ENCODE measurements around the gene GTF2A1L. TPM values are rescaled to one million over a fixed set of nuclear protein-coding genes. Genes with fewer than 3 reads are reported as not detected.
"Not testable (repeated sequence)": the region's sequence is repeated elsewhere in the genome, so short reads cannot be mapped to it uniquely, and the experiment has no call there.

The GTF2A1L gene
- total RNA-seq, 1 donor from 2014 or later = not detected

- intact Hi-C loops (cut with micrococcal nuclease) = no loop called here
Measured at GRCh38 chr2:48696881-48697280, 79.2 kb downstream of the GTF2A1L start.

- intact Hi-C loops (cut with micrococcal nuclease) = no loop called here
Measured at GRCh38 chr2:48699348-48699930, 81.8 kb downstream of the GTF2A1L start.

- intact Hi-C loops (cut with micrococcal nuclease) = not testable (repeated sequence)
Measured at GRCh38 chr2:48703621-48704020, 86.0 kb downstream of the GTF2A1L start.

GRCh38 chr2:48707466-48707865, 89.8 kb downstream of the GTF2A1L start:
- intact Hi-C loops (cut with micrococcal nuclease) = no loop called here

- intact Hi-C loops (cut with micrococcal nuclease) = no loop called here
Measured at GRCh38 chr2:48709096-48710034, 91.7 kb downstream of the GTF2A1L start.

- intact Hi-C loops (cut with micrococcal nuclease) = no loop called here
Measured at GRCh38 chr2:48711343-48711742, 93.7 kb downstream of the GTF2A1L start.

- intact Hi-C loops (cut with micrococcal nuclease) = no loop called here
Measured at GRCh38 chr2:48712151-48712550, 94.5 kb downstream of the GTF2A1L start.

- intact Hi-C loops (cut with micrococcal nuclease) = no loop called here
Measured at GRCh38 chr2:48713647-48714046, 96.0 kb downstream of the GTF2A1L start.

- intact Hi-C loops (cut with micrococcal nuclease) = no loop called here
Measured at GRCh38 chr2:48714245-48714644, 96.6 kb downstream of the GTF2A1L start.

GRCh38 chr2:48715042-48715899, 97.6 kb downstream of the GTF2A1L start:
- intact Hi-C loops (cut with micrococcal nuclease) = no loop called here

GRCh38 chr2:48715956-48716355, 98.3 kb downstream of the GTF2A1L start:
- intact Hi-C loops (cut with micrococcal nuclease) = no loop called here

- intact Hi-C loops (cut with micrococcal nuclease) = no loop called here
Measured at GRCh38 chr2:48717846-48718245, 100.2 kb downstream of the GTF2A1L start.

GRCh38 chr2:48719480-48720177, 102.0 kb downstream of the GTF2A1L start:
- intact Hi-C loops (cut with micrococcal nuclease) = no loop called here

- intact Hi-C loops (cut with micrococcal nuclease) = no loop called here
Measured at GRCh38 chr2:48721158-48721557, 103.5 kb downstream of the GTF2A1L start.

GRCh38 chr2:48722391-48722790, 104.7 kb downstream of the GTF2A1L start:
- intact Hi-C loops (cut with micrococcal nuclease) = no loop called here

- intact Hi-C loops (cut with micrococcal nuclease) = no loop called here
Measured at GRCh38 chr2:48723129-48723528, 105.5 kb downstream of the GTF2A1L start.

GRCh38 chr2:48724278-48724677, 106.6 kb downstream of the GTF2A1L start:
- intact Hi-C loops (cut with micrococcal nuclease) = no loop called here

GRCh38 chr2:48725696-48726494, 108.2 kb downstream of the GTF2A1L start:
- intact Hi-C loops (cut with micrococcal nuclease) = no loop called here

GRCh38 chr2:48727560-48727959, 109.9 kb downstream of the GTF2A1L start:
- intact Hi-C loops (cut with micrococcal nuclease) = no loop called here

- intact Hi-C loops (cut with micrococcal nuclease) = no loop called here
Measured at GRCh38 chr2:48728295-48728694, 110.6 kb downstream of the GTF2A1L start.
